Measurements from ENCODE around the gene LRRC57. TPM values are rescaled to one million over a fixed set of nuclear protein-coding genes. Genes with fewer than 3 reads are reported as not detected.

The LRRC57 gene
- total RNA-seq, 2 donors from 2014 or later, result 14.6 to 19.3 TPM

DNA sequence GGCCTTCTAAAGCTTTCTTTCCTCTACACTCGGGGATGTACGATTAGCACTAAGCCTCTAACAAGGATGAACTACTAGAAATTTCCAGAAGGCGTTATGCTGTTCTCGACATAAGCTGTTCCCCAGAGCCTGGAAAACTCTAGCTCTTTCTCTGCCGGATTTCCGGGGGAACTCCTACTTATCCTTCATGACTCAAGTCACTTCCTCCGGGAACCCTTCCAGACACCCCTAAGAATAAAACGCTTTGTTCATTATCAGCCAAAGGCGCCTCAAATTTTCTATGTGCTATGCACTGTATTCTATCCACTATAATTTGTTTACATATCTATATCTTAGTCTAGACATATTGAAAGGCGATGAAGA, 53.6 kb downstream of the LRRC57 start:
- Mint-ChIP-seq H3K9me3 (no peaks in the 10 kb centered on the region), H3K4me1 (peaks cover 16% of the 10 kb centered on the region), H3K36me3 (ENCODE audit: low read depth) (peaks cover 10% of the 10 kb centered on the region), H3K4me3 (peak overlapping the region; percentile 92), H3K27ac (peak overlapping the region; percentile 95), H3K27me3 (ENCODE audit: insufficient read depth) (no peaks in the 10 kb centered on the region)
- WGBS, 2 experiments (ENCODE audit: insufficient coverage in 1 of 2, insufficient read length in 1 of 2), result 62 to 81% methylated on average over 7 to 10 of the region's 10 CpGs
- Histone ChIP-seq H3K4me1 (ENCODE audit: control insufficient read depth, insufficient read depth, low read length) (peaks cover 14% of the 10 kb centered on the region), H3K9me3 (ENCODE audit: control insufficient read depth, low read length) (no peaks in the 10 kb centered on the region), H3K4me3 (ENCODE audit: low read length) (peak overlapping the region; percentile 94), H3K36me3 (ENCODE audit: control insufficient read depth, insufficient read depth, low read length) (no peaks in the 10 kb centered on the region), H3K9ac (ENCODE audit: extremely low read depth, low read length, poor library complexity, severe bottlenecking) (peak overlapping the region; percentile 58), H3K27me3 (ENCODE audit: control insufficient read depth, insufficient read depth, low read length, poor library complexity, severe bottlenecking) (no peaks in the 10 kb centered on the region), H3K27ac (ENCODE audit: low read depth, low read length) (no peak overlapping the region)
- DNase-seq, result no peak
- TF ChIP-seq, protein P1, sequence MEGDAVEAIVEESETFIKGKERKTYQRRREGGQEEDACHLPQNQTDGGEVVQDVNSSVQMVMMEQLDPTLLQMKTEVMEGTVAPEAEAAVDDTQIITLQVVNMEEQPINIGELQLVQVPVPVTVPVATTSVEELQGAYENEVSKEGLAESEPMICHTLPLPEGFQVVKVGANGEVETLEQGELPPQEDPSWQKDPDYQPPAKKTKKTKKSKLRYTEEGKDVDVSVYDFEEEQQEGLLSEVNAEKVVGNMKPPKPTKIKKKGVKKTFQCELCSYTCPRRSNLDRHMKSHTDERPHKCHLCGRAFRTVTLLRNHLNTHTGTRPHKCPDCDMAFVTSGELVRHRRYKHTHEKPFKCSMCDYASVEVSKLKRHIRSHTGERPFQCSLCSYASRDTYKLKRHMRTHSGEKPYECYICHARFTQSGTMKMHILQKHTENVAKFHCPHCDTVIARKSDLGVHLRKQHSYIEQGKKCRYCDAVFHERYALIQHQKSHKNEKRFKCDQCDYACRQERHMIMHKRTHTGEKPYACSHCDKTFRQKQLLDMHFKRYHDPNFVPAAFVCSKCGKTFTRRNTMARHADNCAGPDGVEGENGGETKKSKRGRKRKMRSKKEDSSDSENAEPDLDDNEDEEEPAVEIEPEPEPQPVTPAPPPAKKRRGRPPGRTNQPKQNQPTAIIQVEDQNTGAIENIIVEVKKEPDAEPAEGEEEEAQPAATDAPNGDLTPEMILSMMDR (conservative IDR thresholded peaks at IDR 0.05), result no peak

- no peak overlapping the region for H3K27ac ChIP-seq (ENCODE audit: low read depth, low read length)
- DNase-seq, result no peak
- no peak overlapping the region for H3K4me3 Mint-ChIP-seq
Observed at GRCh38 chr15:42493679-42494078, 54.9 kb downstream of the LRRC57 start.

DNA sequence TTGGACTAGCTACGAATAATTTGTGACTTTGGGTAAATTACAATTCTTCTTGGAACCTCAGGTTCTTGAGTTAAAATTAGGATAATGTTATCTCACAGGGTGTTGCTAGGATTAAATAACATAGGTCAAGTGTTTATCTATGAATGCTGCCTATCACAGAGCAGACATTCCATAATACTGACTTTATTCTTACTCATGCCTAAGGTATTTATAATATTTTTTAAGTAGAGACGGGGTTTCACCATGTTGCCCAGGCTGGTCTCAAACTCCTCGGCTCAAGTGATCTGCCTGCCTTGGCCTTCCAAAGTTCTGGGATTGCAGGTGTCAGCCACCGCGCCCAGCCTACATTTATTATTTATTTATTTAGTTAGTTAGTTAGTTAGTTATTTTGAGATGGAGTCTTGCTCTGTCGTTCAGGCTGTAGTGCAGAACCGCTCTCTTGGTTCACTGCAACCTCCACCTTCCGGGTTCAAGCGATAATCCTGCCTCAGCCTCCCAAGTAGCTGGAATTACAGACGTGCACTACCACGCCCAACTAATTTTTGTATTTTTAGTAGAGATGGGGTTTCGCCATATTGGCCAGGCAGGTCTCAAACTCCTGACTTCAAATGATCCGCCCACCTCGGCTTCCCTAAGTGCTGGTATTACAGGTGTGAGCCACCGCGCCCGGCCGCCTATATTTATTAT, 56.9 kb downstream of the LRRC57 start:
- peaks cover 10% of the 10 kb centered on the region for H3K4me1 Mint-ChIP-seq
- DNase-seq, result no peak
- H3K4me3 ChIP-seq (ENCODE audit: low read length), result peak overlapping the region; percentile 99
- H3K27me3 ChIP-seq (ENCODE audit: control insufficient read depth, insufficient read depth, low read length, poor library complexity, severe bottlenecking), result no peaks in the 10 kb centered on the region
- no peaks in the 10 kb centered on the region for H3K36me3 ChIP-seq (ENCODE audit: control insufficient read depth, insufficient read depth, low read length)
- no peaks in the 10 kb centered on the region for H3K9me3 ChIP-seq (ENCODE audit: control insufficient read depth, low read length)
- peak overlapping the region; percentile 96 for H3K27ac ChIP-seq (ENCODE audit: low read depth, low read length)
- H3K27me3 Mint-ChIP-seq (ENCODE audit: insufficient read depth), result no peaks in the 10 kb centered on the region
- no peaks in the 10 kb centered on the region for H3K9me3 Mint-ChIP-seq
- no peaks in the 10 kb centered on the region for H3K4me1 ChIP-seq (ENCODE audit: control insufficient read depth, insufficient read depth, low read length)
- peak overlapping the region; percentile 95 for H3K9ac ChIP-seq (ENCODE audit: extremely low read depth, low read length, poor library complexity, severe bottlenecking)
- 90 to 91% methylated on average over 7 to 16 of the region's 18 CpGs for WGBS, 2 experiments (ENCODE audit: insufficient coverage in 1 of 2, insufficient read length in 1 of 2)
- peaks cover 5% of the 10 kb centered on the region for H3K36me3 Mint-ChIP-seq (ENCODE audit: low read depth)
- peak overlapping the region; percentile 95 for H3K4me3 Mint-ChIP-seq
- peak overlapping the region; percentile 99 for H3K27ac Mint-ChIP-seq
- TF ChIP-seq, protein P1 (conservative IDR thresholded peaks at IDR 0.05), result no peak

More at GRCh38 chr15:42493679-42494078, 54.9 kb downstream of the LRRC57 start:
- Histone ChIP-seq H3K4me3 (ENCODE audit: low read length) (no peak overlapping the region), H3K27me3 (ENCODE audit: control insufficient read depth, insufficient read depth, low read length, poor library complexity, severe bottlenecking) (no peaks in the 10 kb centered on the region), H3K4me1 (ENCODE audit: control insufficient read depth, insufficient read depth, low read length) (peaks cover 7% of the 10 kb centered on the region), H3K36me3 (ENCODE audit: control insufficient read depth, insufficient read depth, low read length) (no peaks in the 10 kb centered on the region), H3K9ac (ENCODE audit: extremely low read depth, low read length, poor library complexity, severe bottlenecking) (no peak overlapping the region), H3K9me3 (ENCODE audit: control insufficient read depth, low read length) (no peaks in the 10 kb centered on the region)
- H3K9me3 Mint-ChIP-seq, result no peaks in the 10 kb centered on the region
- H3K36me3 Mint-ChIP-seq (ENCODE audit: low read depth), result peaks cover 5% of the 10 kb centered on the region
- TF ChIP-seq, protein P1 (conservative IDR thresholded peaks at IDR 0.05), result no peak
- no peaks in the 10 kb centered on the region for H3K27me3 Mint-ChIP-seq (ENCODE audit: insufficient read depth)
- peaks cover 12% of the 10 kb centered on the region for H3K4me1 Mint-ChIP-seq
- no peak overlapping the region for H3K27ac Mint-ChIP-seq
- WGBS, 2 experiments (ENCODE audit: insufficient coverage in 1 of 2, insufficient read length in 1 of 2), result 88 to 100% methylated on average over 1 of the region's 1 CpG
